Body of pancreas (tissue), 4 donors: ENCODE results near the gene DYNLT3.

ENCODE experiments used
- POLR2A ChIP-seq, 3 donors: fragments of 450-650 bp; IDR thresholded peaks; one replicate each; pipeline ENCODE4 v1.6.1; 2016; ENCODE audit warnings: antibody characterized with exemption in 3 of 3, mild to moderate bottlenecking in 2 of 3
- TF ChIP-seq, protein P1 (sequence below), 7 experiments: fragments of 450-650 bp in 4 of 7; fragments of 200-600 bp in 3 of 7; sonication (generic) in 3 of 7; IDR thresholded peaks; one replicate each; pipeline ENCODE4 v1.5.1; 2016 to 2019; ENCODE audit warnings: antibody characterized with exemption in 7 of 7

DNA sequence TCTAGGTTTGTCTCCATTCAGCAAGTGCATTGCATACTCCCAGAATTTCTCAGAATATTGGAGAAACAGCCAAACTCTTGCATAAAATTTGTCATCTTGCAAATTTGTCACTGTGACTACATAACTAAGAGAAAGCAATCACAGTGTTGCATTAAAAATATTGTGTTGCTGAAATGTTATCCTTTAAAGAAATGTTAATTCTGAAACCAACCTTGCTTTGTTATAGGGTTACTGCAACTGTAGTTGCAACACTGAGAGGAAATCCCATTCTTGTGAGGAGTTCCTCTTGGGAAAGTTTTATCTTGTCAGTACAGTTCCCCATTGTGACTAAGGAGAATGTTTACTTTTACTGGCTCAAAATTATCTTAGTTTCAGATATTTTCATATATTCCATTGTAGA is 46.7 kb downstream of the DYNLT3 start:
- TF ChIP-seq, protein P1, sequence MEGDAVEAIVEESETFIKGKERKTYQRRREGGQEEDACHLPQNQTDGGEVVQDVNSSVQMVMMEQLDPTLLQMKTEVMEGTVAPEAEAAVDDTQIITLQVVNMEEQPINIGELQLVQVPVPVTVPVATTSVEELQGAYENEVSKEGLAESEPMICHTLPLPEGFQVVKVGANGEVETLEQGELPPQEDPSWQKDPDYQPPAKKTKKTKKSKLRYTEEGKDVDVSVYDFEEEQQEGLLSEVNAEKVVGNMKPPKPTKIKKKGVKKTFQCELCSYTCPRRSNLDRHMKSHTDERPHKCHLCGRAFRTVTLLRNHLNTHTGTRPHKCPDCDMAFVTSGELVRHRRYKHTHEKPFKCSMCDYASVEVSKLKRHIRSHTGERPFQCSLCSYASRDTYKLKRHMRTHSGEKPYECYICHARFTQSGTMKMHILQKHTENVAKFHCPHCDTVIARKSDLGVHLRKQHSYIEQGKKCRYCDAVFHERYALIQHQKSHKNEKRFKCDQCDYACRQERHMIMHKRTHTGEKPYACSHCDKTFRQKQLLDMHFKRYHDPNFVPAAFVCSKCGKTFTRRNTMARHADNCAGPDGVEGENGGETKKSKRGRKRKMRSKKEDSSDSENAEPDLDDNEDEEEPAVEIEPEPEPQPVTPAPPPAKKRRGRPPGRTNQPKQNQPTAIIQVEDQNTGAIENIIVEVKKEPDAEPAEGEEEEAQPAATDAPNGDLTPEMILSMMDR (IDR thresholded peaks at IDR 0.05): no peak
- no peak for TF ChIP-seq POLR2A (IDR thresholded peaks at IDR 0.05)
